ENCODE measurements around the gene IL5. TPM values are rescaled to one million over a fixed set of nuclear protein-coding genes. Genes with fewer than 3 reads are reported as not detected.

Gene IL5
- total RNA-seq, 2 donors from 2014 or later, result not detected

DNA sequence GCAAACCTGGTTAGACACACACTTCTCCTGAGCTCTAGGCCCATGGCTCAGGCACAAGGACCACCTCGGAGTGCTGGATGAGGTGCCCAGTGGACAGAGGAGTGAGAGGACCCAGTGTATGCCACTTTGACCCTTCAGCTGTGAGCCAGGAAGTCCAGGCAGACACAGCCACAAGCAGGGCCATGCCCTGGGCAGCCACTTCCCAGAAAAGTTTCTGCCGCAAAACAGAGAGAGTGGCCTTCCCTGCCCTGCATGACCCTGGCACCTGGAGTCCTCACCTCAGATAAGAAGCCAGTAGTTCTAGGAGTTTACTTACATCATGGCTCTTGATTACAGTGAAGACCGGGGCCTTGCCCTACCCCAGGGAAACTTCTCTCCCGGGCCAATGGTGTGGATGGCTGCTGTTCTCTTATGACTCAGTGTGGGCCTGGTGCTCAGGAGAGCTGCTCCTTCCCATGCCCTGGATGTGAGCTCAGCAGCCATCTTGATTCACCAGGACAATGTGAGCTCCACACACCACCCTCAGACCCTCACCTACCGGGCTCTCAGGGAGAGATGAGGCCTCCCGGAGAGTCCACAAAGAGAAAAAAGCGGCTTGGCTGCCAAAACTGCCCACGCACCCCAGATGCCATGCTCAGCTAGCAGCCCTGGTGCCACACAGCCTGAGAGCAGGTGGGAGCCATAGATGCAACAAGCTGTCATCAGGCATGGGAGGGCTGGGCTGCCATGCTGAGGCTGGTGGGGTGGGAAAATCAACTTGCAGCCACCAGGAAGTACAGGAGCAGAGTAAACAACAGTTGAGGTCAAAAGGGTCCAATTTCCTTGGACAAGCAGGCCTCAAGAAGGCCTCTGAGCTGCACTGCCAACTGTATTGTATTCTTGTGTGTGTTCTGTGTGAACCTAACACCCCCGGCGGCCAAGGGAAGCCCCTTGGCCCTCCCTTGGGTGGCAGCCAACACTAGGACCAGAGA lies 41.1 kb downstream of the IL5 start:
- intact Hi-C loops (cut with DNase I), result no loop called here
- peak; percentile 58 for DNase-seq
- Histone ChIP-seq H3K27me3 (no peaks in the 10 kb centered on the region), H3K27ac (peak overlapping the region; percentile 80), H3K4me1 (peaks cover 36% of the 10 kb centered on the region), H3K9me3 (no peaks in the 10 kb centered on the region), H3K9ac (ENCODE audit: low read depth in 2 of 2, low read length in 2 of 2) (peak overlapping the region; percentile 54 to 84), H3K4me3 (no peak overlapping the region), H3K36me3 (no peaks in the 10 kb centered on the region)
- TF ChIP-seq, protein P1, sequence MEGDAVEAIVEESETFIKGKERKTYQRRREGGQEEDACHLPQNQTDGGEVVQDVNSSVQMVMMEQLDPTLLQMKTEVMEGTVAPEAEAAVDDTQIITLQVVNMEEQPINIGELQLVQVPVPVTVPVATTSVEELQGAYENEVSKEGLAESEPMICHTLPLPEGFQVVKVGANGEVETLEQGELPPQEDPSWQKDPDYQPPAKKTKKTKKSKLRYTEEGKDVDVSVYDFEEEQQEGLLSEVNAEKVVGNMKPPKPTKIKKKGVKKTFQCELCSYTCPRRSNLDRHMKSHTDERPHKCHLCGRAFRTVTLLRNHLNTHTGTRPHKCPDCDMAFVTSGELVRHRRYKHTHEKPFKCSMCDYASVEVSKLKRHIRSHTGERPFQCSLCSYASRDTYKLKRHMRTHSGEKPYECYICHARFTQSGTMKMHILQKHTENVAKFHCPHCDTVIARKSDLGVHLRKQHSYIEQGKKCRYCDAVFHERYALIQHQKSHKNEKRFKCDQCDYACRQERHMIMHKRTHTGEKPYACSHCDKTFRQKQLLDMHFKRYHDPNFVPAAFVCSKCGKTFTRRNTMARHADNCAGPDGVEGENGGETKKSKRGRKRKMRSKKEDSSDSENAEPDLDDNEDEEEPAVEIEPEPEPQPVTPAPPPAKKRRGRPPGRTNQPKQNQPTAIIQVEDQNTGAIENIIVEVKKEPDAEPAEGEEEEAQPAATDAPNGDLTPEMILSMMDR (IDR thresholded peaks at IDR 0.05), result no peak

DNA sequence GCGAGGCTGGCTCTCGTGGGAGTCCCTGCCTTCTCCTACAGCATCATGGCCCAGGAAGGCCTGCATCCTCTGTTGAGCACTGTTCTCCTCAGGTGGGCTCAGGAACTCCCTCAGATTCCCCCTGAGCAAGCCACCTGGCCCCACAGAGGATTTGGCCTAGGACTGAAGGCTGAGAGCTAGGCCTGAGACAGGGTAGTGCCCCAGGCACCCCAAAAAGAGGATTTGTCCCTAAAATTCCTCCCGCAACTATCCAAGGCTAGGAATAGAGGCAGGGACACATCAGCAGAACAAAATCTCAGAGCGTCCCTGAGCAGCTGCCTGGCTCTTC lies 41.7 kb downstream of the IL5 start:
- TF ChIP-seq, protein P1 (IDR thresholded peaks at IDR 0.05), result no peak
- peaks cover 36% of the 10 kb centered on the region for H3K4me1 ChIP-seq
- peak overlapping the region; percentile 54 to 84 for H3K9ac ChIP-seq (ENCODE audit: low read depth in 2 of 2, low read length in 2 of 2)
- no peaks in the 10 kb centered on the region for H3K36me3 ChIP-seq
- no peak overlapping the region for H3K4me3 ChIP-seq
- no peaks in the 10 kb centered on the region for H3K9me3 ChIP-seq
- DNase-seq, result no peak
- peak overlapping the region; percentile 80 for H3K27ac ChIP-seq
- intact Hi-C loops (cut with DNase I), result no loop called here
- H3K27me3 ChIP-seq, result no peaks in the 10 kb centered on the region

DNA sequence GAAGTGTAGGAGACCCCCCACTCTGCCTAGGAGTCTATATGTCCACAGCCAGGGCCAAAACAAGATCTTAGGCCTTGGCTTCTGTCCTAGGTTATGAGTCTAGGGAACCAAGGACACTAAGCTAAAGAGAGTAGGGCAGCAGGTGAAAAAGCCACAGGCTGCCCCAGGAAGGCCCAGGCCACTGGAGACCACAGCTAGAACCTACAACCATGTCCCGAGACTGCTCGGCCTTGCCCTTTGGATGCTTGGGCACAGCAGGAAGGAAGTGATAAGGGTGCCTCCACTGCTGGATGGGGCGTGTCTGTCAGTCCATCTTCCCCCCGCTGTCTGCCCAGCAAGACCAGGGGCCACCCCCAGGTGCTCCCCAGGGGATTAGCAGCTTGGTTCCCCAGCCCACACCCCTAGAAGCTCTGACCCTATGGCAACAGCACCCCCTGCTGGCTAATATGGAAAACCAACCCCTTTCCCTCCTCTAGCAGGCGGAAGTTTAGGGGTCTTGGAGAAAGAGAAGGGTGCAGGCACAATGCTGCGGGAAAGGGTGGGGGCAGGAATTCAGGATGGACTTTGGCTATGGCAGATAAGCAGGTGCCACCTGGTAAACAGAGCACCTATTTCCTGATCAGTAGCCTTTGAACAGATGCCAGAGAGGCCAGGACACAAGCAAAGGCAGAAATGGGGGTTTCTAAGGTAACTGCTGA lies 42.2 kb downstream of the IL5 start:
- peaks cover 36% of the 10 kb centered on the region for H3K4me1 ChIP-seq
- no peaks in the 10 kb centered on the region for H3K27me3 ChIP-seq
- TF ChIP-seq, protein P1 (IDR thresholded peaks at IDR 0.05), result peak; percentile 79
- H3K36me3 ChIP-seq, result no peaks in the 10 kb centered on the region
- DNase-seq, result peak; percentile 89
- H3K4me3 ChIP-seq, result no peak overlapping the region
- peak overlapping the region; percentile 80 for H3K27ac ChIP-seq
- H3K9ac ChIP-seq (ENCODE audit: low read depth in 2 of 2, low read length in 2 of 2), result peak overlapping the region; percentile 52 to 84
- H3K9me3 ChIP-seq, result no peaks in the 10 kb centered on the region
- intact Hi-C loops (cut with DNase I), result no loop called here

DNA sequence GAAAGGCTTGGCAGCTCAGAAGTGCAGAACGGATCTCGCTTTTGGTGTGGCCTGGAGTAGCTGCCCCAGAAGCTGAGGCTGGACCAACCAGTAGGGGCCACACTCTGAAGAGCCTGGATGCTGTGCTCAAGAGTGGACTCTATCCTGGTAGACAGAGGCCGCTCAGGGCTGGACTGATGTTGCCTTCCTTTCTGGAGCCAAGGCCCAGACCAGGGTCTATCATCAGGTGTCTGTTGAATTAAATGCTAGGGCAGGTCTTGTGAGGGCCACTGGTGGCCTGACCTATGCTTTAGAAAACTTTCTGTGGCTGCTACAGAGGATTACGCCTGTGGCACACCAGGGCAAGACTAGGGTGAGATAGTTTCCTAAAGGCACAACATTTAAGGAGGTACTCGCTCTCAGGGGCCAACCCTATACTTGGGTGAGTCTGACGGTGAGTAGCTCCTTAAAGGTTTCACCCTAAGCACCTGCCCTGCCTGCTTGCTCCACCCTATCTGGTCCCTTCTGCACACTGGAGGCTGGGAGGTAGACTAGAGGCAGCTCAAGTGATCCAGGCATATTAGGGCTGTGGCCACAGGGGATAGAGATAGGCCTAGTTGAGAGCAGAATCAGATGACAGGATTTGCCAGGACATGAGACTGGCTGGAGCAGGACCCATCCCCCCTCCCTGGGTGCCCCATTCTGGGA lies 42.9 kb downstream of the IL5 start:
- H3K4me1 ChIP-seq, result peaks cover 33% of the 10 kb centered on the region
- intact Hi-C loops (cut with DNase I), result no loop called here
- no peaks in the 10 kb centered on the region for H3K27me3 ChIP-seq
- H3K9me3 ChIP-seq, result no peaks in the 10 kb centered on the region
- DNase-seq, result no peak
- TF ChIP-seq, protein P1 (IDR thresholded peaks at IDR 0.05), result no peak
- no peaks in the 10 kb centered on the region for H3K36me3 ChIP-seq
- H3K9ac ChIP-seq (ENCODE audit: low read depth in 2 of 2, low read length in 2 of 2), result peak overlapping the region; percentile 52 to 84
- peak overlapping the region; percentile 80 for H3K27ac ChIP-seq
- H3K4me3 ChIP-seq, result no peak overlapping the region
